NCI-H1092 treated with DMSO at 0.1 percent for 48 hours (cell line): ENCODE data around the gene GPR68.

Experiments used
- DNase-seq: peaks from one replicate; lab custom pipeline; 2025; lab: John Stamatoyannopoulos, UW

GPR68 gene

GRCh38 chr14:91244501-91244901 is at the start of gene GPR68:
GPR68 (minus strand) TSS chr14:91244704; CDS start chr14:91235050, 9,654 bp downstream.
- peak; percentile 67 for DNase-seq

- no peak for DNase-seq
Observed at GRCh38 chr14:91294153-91294552, 49.6 kb upstream of the GPR68 start.

GRCh38 chr14:91293281-91293680 is 48.8 kb upstream of the GPR68 start:
- no peak for DNase-seq

GRCh38 chr14:91292491-91292890 is 48.0 kb upstream of the GPR68 start:
- DNase-seq: no peak

DNA sequence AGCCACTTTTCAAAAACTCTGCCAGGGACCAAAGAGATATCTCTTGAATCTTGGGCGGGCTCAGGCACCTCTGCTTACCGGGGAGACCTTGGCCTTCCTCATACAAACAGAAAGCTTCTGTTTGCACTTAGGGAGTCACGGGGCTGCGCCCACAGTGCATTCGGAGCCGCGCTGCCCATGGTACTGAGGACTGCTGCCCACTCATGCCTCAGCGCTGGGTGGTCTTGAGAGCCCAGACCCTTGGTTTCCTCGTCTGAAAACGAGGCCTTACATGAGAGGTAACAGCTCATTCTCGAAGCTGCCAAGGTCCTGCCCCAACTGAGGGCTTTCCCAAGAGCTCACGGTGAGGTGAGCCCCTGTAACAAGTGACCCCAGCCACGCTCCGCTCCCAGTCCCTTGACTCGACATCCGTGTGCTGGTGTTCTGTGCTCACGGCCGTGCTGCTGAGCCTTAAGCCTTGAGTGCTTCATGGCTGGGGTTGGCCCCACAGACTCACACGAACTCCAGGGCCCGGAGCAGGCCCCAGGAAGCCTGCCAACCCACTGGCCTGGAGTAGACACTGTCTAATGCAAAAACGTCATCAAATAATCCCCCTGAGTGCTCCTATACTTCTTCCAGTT is 47.4 kb upstream of the GPR68 start:
- no peak for DNase-seq

GRCh38 chr14:91290986-91291385 is 46.5 kb upstream of the GPR68 start:
- no peak for DNase-seq

- no peak for DNase-seq
Observed at GRCh38 chr14:91289464-91289863, 45.0 kb upstream of the GPR68 start.

GRCh38 chr14:91288876-91289275 is 44.4 kb upstream of the GPR68 start:
- DNase-seq: no peak

GRCh38 chr14:91286530-91286937 is 42.0 kb upstream of the GPR68 start:
- peak; percentile 65 for DNase-seq

DNA sequence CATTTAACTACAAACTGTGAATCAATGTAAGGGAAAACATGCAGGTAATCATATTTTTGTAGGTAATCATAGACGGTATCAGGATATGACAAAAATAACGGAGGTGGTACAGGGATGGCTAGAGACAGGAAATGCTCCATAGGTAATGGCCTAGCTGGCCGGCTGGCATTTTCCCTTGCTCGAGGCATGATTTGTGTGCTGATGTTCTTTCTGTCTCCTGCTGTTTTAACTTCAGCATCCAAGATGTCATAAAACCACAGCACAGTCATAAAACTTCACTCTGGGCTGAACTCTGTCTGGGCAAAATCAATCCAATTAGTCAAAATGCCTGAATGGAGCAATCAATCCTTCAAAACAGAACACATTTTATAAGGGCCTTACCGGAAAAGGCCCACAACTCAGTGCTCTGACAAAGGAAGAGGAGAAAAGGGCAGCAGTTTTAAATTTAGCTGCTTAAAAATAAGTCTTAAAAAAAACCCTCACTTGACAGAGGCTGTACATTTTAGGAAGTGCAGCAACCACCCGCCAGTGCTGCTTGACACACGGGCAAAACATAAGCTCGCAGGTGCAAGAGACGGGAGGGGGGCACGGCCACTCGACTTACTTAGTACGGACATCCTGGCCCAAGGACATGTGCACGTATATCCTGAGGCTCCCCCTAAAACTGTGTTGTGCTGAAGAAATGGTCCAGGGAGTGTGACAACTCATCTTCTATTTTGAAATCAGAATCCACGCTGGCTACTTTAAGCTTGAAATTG is 40.5 kb upstream of the GPR68 start:
- DNase-seq: no peak

DNA sequence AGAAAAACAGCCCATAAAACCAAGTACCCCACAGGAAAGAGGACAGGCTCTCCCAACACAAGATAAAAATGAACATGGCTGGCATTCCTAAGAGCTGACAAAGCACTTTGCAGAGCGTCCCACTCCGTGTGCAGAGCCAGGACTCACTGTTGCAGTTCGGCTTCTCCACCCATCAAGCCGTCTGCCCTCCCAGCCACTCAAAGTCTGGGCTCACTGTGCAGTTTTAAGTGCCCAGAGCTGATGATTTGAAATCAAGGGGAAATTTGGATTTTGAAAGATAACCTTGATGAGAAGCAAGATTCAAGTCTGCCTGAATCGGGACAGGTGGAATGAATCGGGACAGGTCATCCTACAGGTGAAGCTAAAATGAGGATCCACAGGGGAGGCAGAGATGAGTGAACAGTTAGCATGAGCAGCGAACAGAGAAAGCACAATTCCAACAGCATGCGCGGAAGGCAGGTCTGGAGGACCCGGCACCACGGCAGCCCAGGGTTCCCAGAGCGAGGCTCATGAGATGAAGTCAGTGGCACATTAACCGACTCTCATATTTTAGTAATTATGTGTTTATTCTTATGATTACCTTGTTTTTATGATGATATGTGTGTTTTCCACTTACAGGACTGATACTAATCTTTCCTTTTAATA is 39.8 kb upstream of the GPR68 start:
- no peak for DNase-seq

DNA sequence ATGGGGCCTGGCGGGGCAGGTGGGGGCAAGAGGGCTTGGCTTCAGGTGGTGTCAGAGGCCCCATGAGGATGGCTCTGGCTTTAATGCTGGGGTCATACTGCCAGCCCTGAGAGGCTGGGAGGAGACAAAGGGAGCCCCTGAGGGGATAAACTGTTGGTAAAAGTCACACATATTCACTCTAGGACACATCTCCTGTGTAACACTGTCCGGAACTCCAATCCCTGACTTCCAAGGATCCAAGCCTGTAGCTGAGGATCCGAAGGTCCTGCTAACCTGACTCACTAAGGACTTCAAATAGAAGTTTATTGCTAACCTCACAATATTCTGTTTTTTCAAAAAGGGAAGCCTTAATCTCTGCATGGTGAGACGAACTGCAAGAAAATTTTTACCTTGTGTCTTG is 39.2 kb upstream of the GPR68 start:
- DNase-seq: no peak

DNA sequence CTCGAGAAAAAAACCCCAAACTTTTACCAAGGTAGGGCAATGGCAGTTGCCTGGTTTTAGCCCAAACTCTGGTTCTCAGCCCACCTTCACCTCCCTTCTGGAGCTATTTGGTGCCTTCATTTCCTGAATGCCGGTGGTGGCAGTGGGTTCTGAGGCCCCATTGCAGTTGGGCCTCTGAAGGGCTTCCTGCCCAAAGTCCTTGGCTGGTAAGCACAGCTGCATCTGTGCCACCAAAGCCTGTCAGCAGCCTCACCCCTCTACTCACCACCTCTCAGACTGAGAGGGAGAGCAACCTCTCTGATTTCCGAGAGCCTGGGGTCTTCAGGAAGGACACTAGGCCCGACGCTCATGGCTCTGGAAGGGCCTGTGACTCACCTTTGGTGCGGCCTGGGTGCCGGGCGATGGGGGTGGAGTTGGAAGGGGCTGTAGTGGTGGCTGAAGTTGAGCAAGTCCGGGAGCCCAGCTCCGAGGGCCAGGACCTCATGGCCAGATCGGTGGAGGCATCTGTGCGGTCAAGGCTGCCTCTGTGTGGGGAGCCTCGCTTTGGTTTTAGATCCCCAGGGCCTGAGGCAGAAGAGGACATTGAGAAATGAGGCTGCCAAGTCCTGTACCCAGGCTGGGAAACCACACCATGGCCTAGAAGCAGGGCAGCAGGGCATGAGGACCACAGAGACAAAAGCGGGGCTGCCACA is 38.6 kb upstream of the GPR68 start:
- DNase-seq: no peak

GRCh38 chr14:91281346-91281745 is 36.8 kb upstream of the GPR68 start:
- no peak for DNase-seq

GRCh38 chr14:91280129-91280528 is 35.6 kb upstream of the GPR68 start:
- peak; percentile 41 for DNase-seq

GRCh38 chr14:91279354-91279753 is 34.9 kb upstream of the GPR68 start:
- DNase-seq: no peak

- DNase-seq: no peak
Observed at GRCh38 chr14:91278383-91278715, 33.8 kb upstream of the GPR68 start.

DNA sequence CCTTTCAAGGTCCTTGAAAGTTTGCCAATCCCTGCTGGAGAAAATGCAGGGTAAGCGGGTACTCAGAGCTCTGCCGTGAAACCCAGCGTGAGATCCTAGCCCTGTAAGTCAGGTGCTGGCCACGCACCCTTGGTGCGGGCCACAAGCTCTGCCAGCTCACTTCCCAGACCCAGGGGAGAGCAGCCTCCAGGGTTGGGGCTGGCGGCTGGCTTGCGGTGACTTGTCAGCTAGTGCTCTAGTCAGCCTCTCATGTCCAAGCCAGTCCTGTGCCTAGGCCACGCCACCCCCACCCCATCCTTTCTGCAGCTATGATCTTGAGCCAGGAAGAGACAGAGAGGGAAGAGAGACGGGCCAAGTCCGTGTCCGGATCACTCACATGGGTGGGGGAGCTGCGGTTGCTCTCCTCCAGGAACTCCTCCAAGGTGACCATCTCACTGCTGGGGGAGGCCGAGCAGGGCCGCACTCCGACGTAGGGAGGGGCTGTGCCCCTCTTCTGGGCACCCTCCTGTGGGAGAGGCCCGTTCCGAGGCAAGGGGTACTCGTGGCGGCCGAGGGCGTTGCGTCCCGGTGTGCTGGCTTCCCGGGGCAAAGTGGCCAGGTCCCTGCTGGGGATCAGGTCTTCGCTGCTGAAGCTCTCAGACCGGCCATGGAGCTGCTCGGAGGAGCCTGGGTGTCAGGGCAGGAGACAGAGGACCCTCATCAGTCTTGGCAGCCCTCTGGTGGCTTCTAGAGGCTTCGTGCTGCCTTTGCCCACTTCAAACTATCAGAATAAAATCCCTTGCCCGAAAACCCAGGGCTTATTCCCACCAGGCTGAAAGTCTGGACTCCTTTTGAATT is 33.3 kb upstream of the GPR68 start:
- peak; percentile 55 for DNase-seq

- DNase-seq: no peak
Observed at GRCh38 chr14:91274796-91275195, 30.3 kb upstream of the GPR68 start.

- no peak for DNase-seq
Observed at GRCh38 chr14:91273885-91274273, 29.4 kb upstream of the GPR68 start.

DNA sequence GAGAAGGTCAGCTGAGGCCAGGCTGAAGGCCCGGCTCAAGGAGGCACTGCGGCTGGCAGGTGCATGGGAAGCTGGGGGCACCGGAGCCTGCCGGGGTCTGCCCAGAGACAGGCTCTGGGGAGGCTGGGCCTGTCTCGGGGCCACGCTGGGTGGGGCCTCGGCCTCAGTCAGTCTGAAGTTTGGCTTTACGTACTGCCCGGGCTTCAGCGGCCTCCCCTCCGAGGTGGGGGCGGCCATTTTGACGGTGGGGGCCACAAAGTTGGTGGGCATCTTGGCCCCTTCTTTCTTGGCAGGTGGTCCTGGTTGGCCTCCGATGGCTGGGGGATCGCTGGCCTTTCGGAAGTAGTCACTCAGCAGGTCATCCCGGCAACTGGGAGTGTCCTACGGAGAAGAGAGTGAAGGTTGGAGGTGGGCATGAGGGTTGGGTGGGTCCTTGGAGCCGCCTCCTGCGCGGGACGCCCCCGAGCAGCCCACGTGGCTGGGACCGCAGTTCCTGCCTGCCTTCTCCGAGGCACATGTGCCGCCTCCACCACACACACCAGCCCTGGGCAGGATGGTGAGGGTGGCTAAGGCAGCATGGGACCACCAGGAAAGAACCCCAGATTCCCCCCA is 28.9 kb upstream of the GPR68 start:
- no peak for DNase-seq
